Upper lobe of left lung (tissue), 6 donors: ENCODE results near the gene UACA. TPM values are rescaled to one million over a fixed set of nuclear protein-coding genes. Genes with fewer than 3 reads are reported as not detected.

ENCODE experiments used
- ATAC-seq, 2 donors: fragments of 200-7000 bp; cut with Tn5 transposase; one replicate each; pipeline ENCODE4 v1.9.1; 2022; ENCODE audit warnings: mild to moderate bottlenecking in 2 of 2, moderate library complexity in 2 of 2; ENCODE audit not compliant: low FRiP score in 2 of 2
- DNase-seq, 2 donors: peaks; one replicate each; pipeline ENCODE4 v3.0.0-alpha.2; 2019 to 2020
- H3K27ac ChIP-seq, 4 donors: fragments of 200-600 bp; sonication (generic); one replicate each; pipeline ENCODE4 v1.5.1; 2016 to 2019
- H3K27me3 ChIP-seq, 4 donors: fragments of 200-600 bp; sonication (generic); one replicate each; pipeline ENCODE4 v1.5.1; 2017 to 2019
- H3K36me3 ChIP-seq, 4 donors: fragments of 200-600 bp; sonication (generic); one replicate each; pipeline ENCODE4 v1.5.1; 2016 to 2019
- H3K4me1 ChIP-seq, 4 donors: fragments of 200-600 bp; sonication (generic); one replicate each; pipeline ENCODE4 v1.5.1; 2018 to 2019
- H3K4me3 ChIP-seq, 4 donors: fragments of 200-600 bp; sonication (generic); one replicate each; pipeline ENCODE4 v1.5.1; 2017 to 2019; ENCODE audit warnings: mild to moderate bottlenecking in 2 of 4, moderate library complexity in 1 of 4
- H3K9me3 ChIP-seq, 4 donors: fragments of 200-600 bp; sonication (generic); one replicate each; pipeline ENCODE4 v1.5.1; 2018 to 2019
- CTCF ChIP-seq, 6 experiments: fragments of 450-650 bp in 4 of 6; fragments of 200-600 bp in 2 of 6; sonication (generic) in 2 of 6; IDR thresholded peaks; one replicate each; pipeline ENCODE4 v1.5.1; 2016 to 2019; ENCODE audit warnings: antibody characterized with exemption in 6 of 6
- EP300 ChIP-seq, 4 donors: sonication (generic); formaldehyde crosslinking; IDR thresholded peaks; one replicate each; pipeline ENCODE4 v1.5.1; 2017; ENCODE audit warnings: antibody characterized with exemption in 4 of 4, control low read depth in 2 of 4
- POLR2A ChIP-seq, 4 donors: fragments of 450-650 bp; IDR thresholded peaks; one replicate each; pipeline ENCODE4 v1.5.1; 2016 to 2017; ENCODE audit warnings: antibody characterized with exemption in 4 of 4, mild to moderate bottlenecking in 2 of 4
- POLR2AphosphoS5 ChIP-seq, 2 donors: sonication (generic); formaldehyde crosslinking; IDR thresholded peaks; one replicate each; pipeline ENCODE4 v1.5.1; 2017; ENCODE audit warnings: antibody characterized with exemption in 2 of 2
- WGBS, 2 donors: methylation state at CpG; one replicate each; pipeline ENCODE4 v1.1.5; 2017 to 2018; 5-methylcytosine and 5-hydroxymethylcytosine counted together
- total RNA-seq, 6 donors: library from RNA; depleted of rRNA in 4 of 6; stranded (reverse); fragments of >200 nt in 4 of 6; gene quantifications; one replicate each; pipeline versions ENCODE4 v1.1.0 to v1.2.1, GENCODE V29; 2016 to 2021
- donor health status: DM: no; HTN: no; CAD: no; lungs with moderate emphysema.
- donor health status: DM: no; HTN: yes; CAD: no; lungs with severe emphysema.

UACA gene
- total RNA-seq, 6 donors from 2014 or later: 23.9 to 83.8 (median 39.0) TPM

GRCh38 chr15:70613271-70613670 is 150.1 kb downstream of the UACA start:
- Histone ChIP-seq H3K9me3 (no peaks in the 10 kb centered on the region), H3K27me3 (no peaks in the 10 kb centered on the region), H3K27ac (no peak overlapping the region), H3K4me3 (no peak overlapping the region), H3K36me3 (no peaks in the 10 kb centered on the region), H3K4me1 (no peaks in the 10 kb centered on the region)
- DNase-seq: no peak
- 88 to 96% methylated on average over 2 of the region's 2 CpGs for WGBS, 2 donors
- TF ChIP-seq CTCF (IDR thresholded peaks at IDR 0.05) (no peak), POLR2A (IDR thresholded peaks at IDR 0.05) (no peak), EP300 (IDR thresholded peaks at IDR 0.05) (no peak), POLR2AphosphoS5 (IDR thresholded peaks at IDR 0.05) (no peak)
- no peak for ATAC-seq

DNA sequence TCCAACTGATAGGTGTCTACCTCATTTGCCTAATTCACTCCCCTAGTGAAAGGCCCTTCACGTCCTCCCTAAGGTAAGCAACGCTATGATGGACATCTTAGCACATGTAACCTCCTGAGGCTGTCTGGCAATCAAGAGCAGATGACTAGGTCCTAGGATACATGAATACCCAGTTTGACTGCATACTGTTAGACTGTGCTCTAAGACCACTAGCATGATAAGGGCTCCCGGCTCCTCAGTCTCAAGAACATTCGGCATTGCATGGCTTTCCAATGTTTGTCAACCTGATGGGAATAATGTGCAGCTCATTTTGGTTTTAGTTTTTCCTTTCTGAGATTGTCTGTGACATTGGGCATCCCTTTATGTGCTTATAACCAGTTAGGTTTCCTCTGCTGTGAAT is 152.1 kb downstream of the UACA start:
- H3K27me3 ChIP-seq: no peaks in the 10 kb centered on the region
- H3K36me3 ChIP-seq: no peaks in the 10 kb centered on the region
- TF ChIP-seq POLR2A (IDR thresholded peaks at IDR 0.05) (no peak), POLR2AphosphoS5 (IDR thresholded peaks at IDR 0.05) (no peak), EP300 (IDR thresholded peaks at IDR 0.05) (no peak)
- no peak overlapping the region for H3K27ac ChIP-seq
- H3K4me3 ChIP-seq: no peak overlapping the region
- DNase-seq (no peak), ATAC-seq (no peak)
- WGBS, 2 donors: 90 to 94% methylated on average over 4 of the region's 4 CpGs
- H3K4me1 ChIP-seq: no peaks in the 10 kb centered on the region
- H3K9me3 ChIP-seq: no peaks in the 10 kb centered on the region

DNA sequence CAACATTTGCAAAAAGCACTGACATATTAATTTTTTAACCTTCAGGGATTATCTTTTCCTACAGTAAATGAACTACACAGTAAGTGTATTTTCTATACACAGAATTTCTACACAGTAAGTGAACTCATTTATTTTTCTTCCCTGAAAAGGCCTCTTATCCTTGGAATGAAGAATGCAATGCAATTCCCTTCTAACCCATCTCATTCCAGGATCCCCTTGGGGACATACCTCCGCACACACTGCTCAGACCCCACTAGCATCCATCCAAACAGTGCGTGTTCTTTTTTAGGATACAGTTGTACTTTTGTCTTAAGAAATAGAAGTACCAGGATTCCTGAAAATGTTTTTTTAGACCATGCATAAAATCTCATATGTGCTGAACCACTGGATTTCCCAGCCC is 152.8 kb downstream of the UACA start:
- no peak for TF ChIP-seq EP300 (IDR thresholded peaks at IDR 0.05)
- TF ChIP-seq CTCF (IDR thresholded peaks at IDR 0.05): no peak
- TF ChIP-seq POLR2AphosphoS5 (IDR thresholded peaks at IDR 0.05): no peak
- TF ChIP-seq POLR2A (IDR thresholded peaks at IDR 0.05): no peak
- H3K9me3 ChIP-seq: no peaks in the 10 kb centered on the region
- ATAC-seq (no peak), DNase-seq (no peak)
- peaks cover 1 to 6% (median 3%) of the 10 kb centered on the region in 4 donors for H3K4me1 ChIP-seq
- 74 to 100% methylated on average over 2 of the region's 2 CpGs for WGBS, 2 donors
- H3K27ac ChIP-seq: no peak overlapping the region
- no peaks in the 10 kb centered on the region for H3K36me3 ChIP-seq
- no peak overlapping the region for H3K4me3 ChIP-seq
- no peaks in the 10 kb centered on the region for H3K27me3 ChIP-seq

DNA sequence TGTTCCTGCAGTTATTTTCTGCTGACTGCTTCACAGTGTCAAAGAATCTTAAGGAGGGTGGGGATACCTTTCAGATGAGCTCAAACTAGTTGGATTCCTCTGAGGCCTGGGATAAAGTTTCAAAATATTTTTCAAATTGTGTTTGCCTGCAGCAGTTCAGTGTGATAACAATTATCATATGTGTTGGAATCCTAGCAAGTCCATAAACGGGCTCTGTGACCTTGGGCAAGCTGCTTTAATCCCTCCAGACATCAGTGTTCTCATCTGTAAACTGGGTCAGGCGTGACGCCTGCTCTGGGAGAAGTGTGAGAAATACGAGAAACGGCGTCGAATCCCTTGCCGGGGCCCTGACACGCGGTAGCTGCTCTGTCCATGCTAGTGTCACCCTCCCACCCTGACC is 153.5 kb downstream of the UACA start:
- H3K4me3 ChIP-seq: no peak overlapping the region
- H3K9me3 ChIP-seq: no peaks in the 10 kb centered on the region
- H3K4me1 ChIP-seq: peaks cover 8 to 13% (median 10%) of the 10 kb centered on the region in 4 donors
- no peak overlapping the region for H3K27ac ChIP-seq
- DNase-seq: no peak
- no peak for TF ChIP-seq EP300 (IDR thresholded peaks at IDR 0.05)
- no peak for TF ChIP-seq CTCF (IDR thresholded peaks at IDR 0.05)
- TF ChIP-seq POLR2A (IDR thresholded peaks at IDR 0.05): no peak
- no peak for TF ChIP-seq POLR2AphosphoS5 (IDR thresholded peaks at IDR 0.05)
- no peak for ATAC-seq
- H3K36me3 ChIP-seq: no peaks in the 10 kb centered on the region
- 92 to 93% methylated on average over 10 of the region's 10 CpGs for WGBS, 2 donors
- no peaks in the 10 kb centered on the region for H3K27me3 ChIP-seq

GRCh38 chr15:70608144-70608543 is 155.2 kb downstream of the UACA start:
- DNase-seq (no peak), ATAC-seq (peak in 1 of 2 donors; percentile 70)
- WGBS, 2 donors: 41 to 43% methylated on average over 5 of the region's 5 CpGs
- TF ChIP-seq POLR2A (IDR thresholded peaks at IDR 0.05) (no peak), CTCF (IDR thresholded peaks at IDR 0.05) (no peak), EP300 (IDR thresholded peaks at IDR 0.05) (no peak), POLR2AphosphoS5 (IDR thresholded peaks at IDR 0.05) (no peak)
- no peak overlapping the region for H3K4me3 ChIP-seq
- no peaks in the 10 kb centered on the region for H3K36me3 ChIP-seq
- no peaks in the 10 kb centered on the region for H3K9me3 ChIP-seq
- no peak overlapping the region for H3K27ac ChIP-seq
- peaks cover 14 to 21% (median 16%) of the 10 kb centered on the region in 4 donors for H3K4me1 ChIP-seq
- no peaks in the 10 kb centered on the region for H3K27me3 ChIP-seq
